ENCODE results near the gene HSPG2.
"Not testable (repeated sequence)": the region's sequence is repeated elsewhere in the genome, so short reads cannot be mapped to it uniquely, and the experiment has no call there.

- TF ChIP-seq, protein P1, sequence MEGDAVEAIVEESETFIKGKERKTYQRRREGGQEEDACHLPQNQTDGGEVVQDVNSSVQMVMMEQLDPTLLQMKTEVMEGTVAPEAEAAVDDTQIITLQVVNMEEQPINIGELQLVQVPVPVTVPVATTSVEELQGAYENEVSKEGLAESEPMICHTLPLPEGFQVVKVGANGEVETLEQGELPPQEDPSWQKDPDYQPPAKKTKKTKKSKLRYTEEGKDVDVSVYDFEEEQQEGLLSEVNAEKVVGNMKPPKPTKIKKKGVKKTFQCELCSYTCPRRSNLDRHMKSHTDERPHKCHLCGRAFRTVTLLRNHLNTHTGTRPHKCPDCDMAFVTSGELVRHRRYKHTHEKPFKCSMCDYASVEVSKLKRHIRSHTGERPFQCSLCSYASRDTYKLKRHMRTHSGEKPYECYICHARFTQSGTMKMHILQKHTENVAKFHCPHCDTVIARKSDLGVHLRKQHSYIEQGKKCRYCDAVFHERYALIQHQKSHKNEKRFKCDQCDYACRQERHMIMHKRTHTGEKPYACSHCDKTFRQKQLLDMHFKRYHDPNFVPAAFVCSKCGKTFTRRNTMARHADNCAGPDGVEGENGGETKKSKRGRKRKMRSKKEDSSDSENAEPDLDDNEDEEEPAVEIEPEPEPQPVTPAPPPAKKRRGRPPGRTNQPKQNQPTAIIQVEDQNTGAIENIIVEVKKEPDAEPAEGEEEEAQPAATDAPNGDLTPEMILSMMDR (IDR thresholded peaks at IDR 0.05) = not testable (repeated sequence)
- TF ChIP-seq POLR2A (IDR thresholded peaks at IDR 0.05) = not testable (repeated sequence)
These were observed 37.6 kb upstream of the HSPG2 start for GRCh38 chr1:21974699-21975098.
